GM12872 (cell line): Measurements from ENCODE around the gene KIF26A.

Experiments used
- TF ChIP-seq, protein P1 (sequence below): IDR thresholded peaks from 3 replicates; pipeline ENCODE4 v1.5.1; 2011; ENCODE audit warnings: low read depth, mild to moderate bottlenecking, low read length, moderate library complexity; ENCODE audit not compliant: insufficient read depth

The KIF26A gene

GRCh38 chr14:104132981-104133380, 5.4 kb upstream of the KIF26A start:
- TF ChIP-seq, protein P1, sequence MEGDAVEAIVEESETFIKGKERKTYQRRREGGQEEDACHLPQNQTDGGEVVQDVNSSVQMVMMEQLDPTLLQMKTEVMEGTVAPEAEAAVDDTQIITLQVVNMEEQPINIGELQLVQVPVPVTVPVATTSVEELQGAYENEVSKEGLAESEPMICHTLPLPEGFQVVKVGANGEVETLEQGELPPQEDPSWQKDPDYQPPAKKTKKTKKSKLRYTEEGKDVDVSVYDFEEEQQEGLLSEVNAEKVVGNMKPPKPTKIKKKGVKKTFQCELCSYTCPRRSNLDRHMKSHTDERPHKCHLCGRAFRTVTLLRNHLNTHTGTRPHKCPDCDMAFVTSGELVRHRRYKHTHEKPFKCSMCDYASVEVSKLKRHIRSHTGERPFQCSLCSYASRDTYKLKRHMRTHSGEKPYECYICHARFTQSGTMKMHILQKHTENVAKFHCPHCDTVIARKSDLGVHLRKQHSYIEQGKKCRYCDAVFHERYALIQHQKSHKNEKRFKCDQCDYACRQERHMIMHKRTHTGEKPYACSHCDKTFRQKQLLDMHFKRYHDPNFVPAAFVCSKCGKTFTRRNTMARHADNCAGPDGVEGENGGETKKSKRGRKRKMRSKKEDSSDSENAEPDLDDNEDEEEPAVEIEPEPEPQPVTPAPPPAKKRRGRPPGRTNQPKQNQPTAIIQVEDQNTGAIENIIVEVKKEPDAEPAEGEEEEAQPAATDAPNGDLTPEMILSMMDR, result no peak

GRCh38 chr14:104133496-104133895, 4.9 kb upstream of the KIF26A start:
- TF ChIP-seq, protein P1, result no peak

- TF ChIP-seq, protein P1, result no peak
Measured at GRCh38 chr14:104134061-104134965, 4.1 kb upstream of the KIF26A start.

DNA sequence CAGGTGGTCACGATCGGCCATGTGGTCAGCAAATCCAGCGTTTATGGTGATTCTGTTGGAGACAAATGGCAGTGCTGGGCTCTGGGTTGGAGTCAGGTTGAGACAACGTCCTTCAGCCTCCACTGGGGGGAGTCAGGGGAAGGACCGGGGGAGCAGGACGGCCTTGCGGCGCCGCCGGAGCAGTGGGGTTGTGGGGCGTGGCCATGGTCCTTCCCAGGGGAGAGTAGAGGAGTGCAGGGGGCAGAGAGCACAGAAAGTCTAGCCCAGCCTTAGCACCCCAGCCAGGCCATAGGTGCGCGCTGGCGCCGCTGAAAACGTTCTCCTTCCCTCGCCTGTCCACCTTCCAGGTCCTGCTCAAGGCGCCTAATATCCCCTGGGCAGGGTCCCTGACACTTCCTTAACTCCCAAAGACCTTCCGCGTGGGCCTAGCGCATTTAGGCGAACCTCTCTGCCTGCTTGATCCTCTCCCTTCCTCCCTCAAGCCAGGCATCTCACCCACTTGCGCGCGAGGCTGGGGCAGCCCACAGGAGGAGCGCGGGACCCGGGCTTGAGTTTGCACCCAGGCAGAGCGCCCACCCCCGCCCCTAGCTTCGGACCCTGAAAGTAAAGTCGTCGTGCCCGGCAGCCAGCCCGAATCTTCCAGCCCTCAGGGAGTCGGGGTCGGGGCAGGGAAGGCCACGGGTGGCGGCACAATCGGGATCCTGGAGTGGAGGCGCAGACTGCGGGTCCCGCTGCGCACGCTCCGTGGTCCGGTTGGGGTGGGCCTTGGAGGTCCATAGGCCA, 3.1 kb upstream of the KIF26A start:
- TF ChIP-seq, protein P1, result peak; percentile 16; the same call in 1 of the 3 replicates

DNA sequence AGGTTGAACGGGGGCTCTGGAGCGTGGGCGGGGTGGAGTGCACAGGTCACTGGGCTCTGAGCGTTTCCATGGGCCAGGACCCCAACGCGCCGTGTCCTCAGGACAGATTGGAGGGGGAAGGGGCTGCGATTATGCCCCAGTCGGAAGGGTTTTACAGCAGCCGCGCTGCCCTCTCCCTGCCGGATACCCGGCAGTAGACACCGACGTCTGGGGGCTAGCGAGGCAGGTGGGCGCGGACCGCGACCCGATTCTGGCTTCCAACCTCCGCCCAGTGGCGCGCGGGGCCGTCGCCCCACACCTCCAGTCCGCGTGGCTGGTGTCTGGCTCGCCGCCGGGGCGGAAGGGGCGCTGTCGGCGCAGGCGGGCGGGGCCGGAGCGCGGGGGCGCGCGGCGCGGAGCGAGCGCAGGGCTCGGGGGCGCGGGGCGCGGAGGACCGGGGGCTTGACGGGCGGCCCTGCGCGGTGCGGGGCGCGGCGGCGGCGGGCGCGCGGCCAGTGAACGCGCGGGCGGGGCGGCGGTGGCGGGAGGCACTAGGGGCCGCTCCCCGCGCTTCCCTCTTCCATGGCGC, 2.4 kb upstream of the KIF26A start:
- TF ChIP-seq, protein P1, result no peak

- TF ChIP-seq, protein P1, result no peak
Measured at GRCh38 chr14:104136472-104137296, 1.7 kb upstream of the KIF26A start.
